GM18951 (cell line): ENCODE data around the gene NKAIN2.
"Not testable (repeated sequence)": the region's sequence is repeated elsewhere in the genome, so short reads cannot be mapped to it uniquely, and the experiment has no call there.

Source experiments
- POLR2A ChIP-seq: IDR thresholded peaks from 4 replicates; pipeline ENCODE4 v1.6.1; 2011; ENCODE audit warnings: mild to moderate bottlenecking; ENCODE audit not compliant: insufficient read length, insufficient read depth; ENCODE audit errors: extremely low read depth
- in situ Hi-C: fragments of 300-500 bp; cut with MboI; formaldehyde crosslinking; loops from one replicate; pipeline ENCODE4 v1.12.0; 2022; ENCODE audit warnings: low sequenced_read_pairs, mixed read lengths, inconsistent platforms; ENCODE audit not compliant: unreplicated experiment

NKAIN2 gene

GRCh38 chr6:124334359-124334758 lies 530.7 kb downstream of the NKAIN2 start:
- in situ Hi-C loops = no loop called here
- TF ChIP-seq POLR2A = no peak

- no peak for TF ChIP-seq POLR2A
- in situ Hi-C loops = no loop called here
Observed at GRCh38 chr6:124339610-124340334, 536.1 kb downstream of the NKAIN2 start.

GRCh38 chr6:124348339-124348738 lies 544.7 kb downstream of the NKAIN2 start:
- in situ Hi-C loops = not testable (repeated sequence)

GRCh38 chr6:124355146-124355545 lies 551.5 kb downstream of the NKAIN2 start:
- TF ChIP-seq POLR2A = no peak
- in situ Hi-C loops = no loop called here

- no peak for TF ChIP-seq POLR2A
- in situ Hi-C loops = no loop called here
Observed at GRCh38 chr6:124356276-124356810, 552.7 kb downstream of the NKAIN2 start.

- TF ChIP-seq POLR2A = no peak
- in situ Hi-C loops = no loop called here
Observed at GRCh38 chr6:124356811-124357210, 553.1 kb downstream of the NKAIN2 start.

- in situ Hi-C loops = no loop called here
- no peak for TF ChIP-seq POLR2A
Observed at GRCh38 chr6:124368131-124368530, 564.5 kb downstream of the NKAIN2 start.

- in situ Hi-C loops = no loop called here
- TF ChIP-seq POLR2A = no peak
Observed at GRCh38 chr6:124371974-124372475, 568.4 kb downstream of the NKAIN2 start.

- no peak for TF ChIP-seq POLR2A
- in situ Hi-C loops = no loop called here
Observed at GRCh38 chr6:124373386-124373785, 569.7 kb downstream of the NKAIN2 start.

- TF ChIP-seq POLR2A = no peak
- in situ Hi-C loops = no loop called here
Observed at GRCh38 chr6:124389127-124389526, 585.5 kb downstream of the NKAIN2 start.

- TF ChIP-seq POLR2A = no peak
- in situ Hi-C loops = no loop called here
Observed at GRCh38 chr6:124393536-124393935, 589.9 kb downstream of the NKAIN2 start.

- in situ Hi-C loops = no loop called here
Observed at GRCh38 chr6:124396361-124396760, 592.7 kb downstream of the NKAIN2 start.

GRCh38 chr6:124400261-124400999 lies 596.8 kb downstream of the NKAIN2 start:
- no peak for TF ChIP-seq POLR2A
- in situ Hi-C loops = no loop called here

More at GRCh38 chr6:124396361-124396760, 592.7 kb downstream of the NKAIN2 start:
- TF ChIP-seq POLR2A = no peak

GRCh38 chr6:124410425-124410824 lies 606.8 kb downstream of the NKAIN2 start:
- in situ Hi-C loops = not testable (repeated sequence)

- in situ Hi-C loops = not testable (repeated sequence)
Observed at GRCh38 chr6:124412657-124413056, 609.0 kb downstream of the NKAIN2 start.
